PC-3 (cell line): ENCODE measurements around the gene TMEM108. TPM values are rescaled to one million over a fixed set of nuclear protein-coding genes. Genes with fewer than 3 reads are reported as not detected.
A peak's percentile ranks its signal among the peaks of the same experiment; 100 is the strongest.

Experiments
- ATAC-seq: fragments of 200-7000 bp; cut with Tn5 transposase; 2 replicates; pipeline ENCODE4 v1.9.1; 2020; ENCODE audit warnings: mild to moderate bottlenecking, moderate library complexity
- BruUV-seq: library from RNA; stranded (reverse); fragments of 400-500 nt; replicated peaks from 2 replicates; lab custom pipeline; 2021; lab: Mats Ljungman, UMichigan
- CTCF ChIA-PET: fragments of 300-600 bp; sonication (Branson Sonifier 250); formaldehyde crosslinking; loops from one replicate; lab custom pipeline; 2022; ENCODE audit warnings: antibody characterized with exemption; lab: Charles Lee
- POLR2A ChIA-PET: fragments of 300-600 bp; sonication (Branson Sonifier 250); formaldehyde crosslinking; loops from one replicate; lab custom pipeline; 2022; ENCODE audit warnings: antibody characterized with exemption; ENCODE audit not compliant: unreplicated experiment; lab: Charles Lee
- DNase-seq: peaks from one replicate; pipeline ENCODE4 v3.0.0-alpha.2; 2015
- H2AFZ ChIP-seq: fragments of 300-600 bp; sonication (generic); 2 replicates; pipeline ENCODE4 v1.6.0; 2016; ENCODE audit warnings: antibody characterized with exemption, low read length
- H3F3A ChIP-seq: fragments of 300-600 bp; sonication (generic); one replicate; pipeline ENCODE4 v1.6.0; 2017; ENCODE audit warnings: antibody characterized with exemption, low read length, control low read depth, mild to moderate bottlenecking; ENCODE audit not compliant: unreplicated experiment
- H3K27ac ChIP-seq: fragments of 300-600 bp; sonication (generic); 2 replicates; pipeline ENCODE4 v1.5.1; 2016; ENCODE audit warnings: mild to moderate bottlenecking, low read length
- H3K27me3 ChIP-seq: fragments of 300-600 bp; sonication (generic); 2 replicates; pipeline ENCODE4 v1.6.1; 2016; ENCODE audit warnings: low read length, mixed read lengths
- H3K36me3 ChIP-seq: fragments of 300-600 bp; sonication (generic); 2 replicates; pipeline ENCODE4 v1.6.1; 2016; ENCODE audit warnings: low read depth, mixed run types, low read length, mixed read lengths
- H3K4me1 ChIP-seq: fragments of 300-600 bp; sonication (generic); 2 replicates; pipeline ENCODE4 v1.5.1; 2016; ENCODE audit warnings: low read length; ENCODE audit not compliant: insufficient read depth
- H3K4me2 ChIP-seq: fragments of 300-600 bp; sonication (generic); 2 replicates; pipeline ENCODE4 v1.6.0; 2016; ENCODE audit warnings: low read length
- H3K4me3 ChIP-seq: fragments of 300-600 bp; sonication (generic); 2 replicates; pipeline ENCODE4 v1.5.1; 2016; ENCODE audit warnings: mild to moderate bottlenecking, low read length, mixed read lengths
- H3K79me2 ChIP-seq: fragments of 300-600 bp; sonication (generic); 2 replicates; pipeline ENCODE4 v1.6.1; 2017; ENCODE audit warnings: low read length, mixed read lengths
- H3K9ac ChIP-seq: fragments of 300-600 bp; sonication (generic); 2 replicates; pipeline ENCODE4 v1.6.0; 2016; ENCODE audit warnings: mild to moderate bottlenecking, low read length
- H3K9me2 ChIP-seq: fragments of 300-600 bp; sonication (generic); replicated peaks from 2 replicates; pipeline ENCODE4 v1.6.1; 2016; ENCODE audit warnings: mixed run types, low read length, mixed read lengths
- H3K9me3 ChIP-seq: fragments of 300-600 bp; sonication (generic); 2 replicates; pipeline ENCODE4 v1.6.1; 2016; ENCODE audit warnings: low read length, mixed read lengths
- H4K20me1 ChIP-seq: fragments of 300-600 bp; sonication (generic); 2 replicates; pipeline ENCODE4 v1.6.1; 2016; ENCODE audit warnings: low read length, mixed read lengths
- EZH2 ChIP-seq: fragments of 300-600 bp; sonication (generic); IDR thresholded peaks from one replicate; pipeline ENCODE4 v1.6.1; 2017; ENCODE audit warnings: antibody characterized with exemption, mild to moderate bottlenecking, low read length; ENCODE audit not compliant: unreplicated experiment
- EZH2phosphoT487 ChIP-seq: fragments of 300-600 bp; sonication (generic); IDR thresholded peaks from 2 replicates; pipeline ENCODE4 v1.6.1; 2018; ENCODE audit warnings: mild to moderate bottlenecking, antibody characterized with exemption, low read length, borderline replicate concordance
- intact Hi-C: fragments of 100-400 bp; cut with micrococcal nuclease; formaldehyde crosslinking; loops from 2 replicates; pipeline ENCODE4 v1.9.0; 2023
- total RNA-seq: library from RNA; depleted of rRNA; stranded (reverse); fragments of >200 nt; gene quantifications from 2 replicates; pipeline ENCODE4 v1.2.3, GENCODE V29; 2014
- TF ChIP-seq, protein P1 (sequence below): fragments of 300-600 bp; sonication (generic); conservative IDR thresholded peaks from 2 replicates; pipeline ENCODE4 v1.5.1; 2017; ENCODE audit warnings: antibody characterized with exemption, low read depth, mild to moderate bottlenecking, low read length

Gene TMEM108
- total RNA-seq, 1 experiment from 2014 or later = not detected

DNA sequence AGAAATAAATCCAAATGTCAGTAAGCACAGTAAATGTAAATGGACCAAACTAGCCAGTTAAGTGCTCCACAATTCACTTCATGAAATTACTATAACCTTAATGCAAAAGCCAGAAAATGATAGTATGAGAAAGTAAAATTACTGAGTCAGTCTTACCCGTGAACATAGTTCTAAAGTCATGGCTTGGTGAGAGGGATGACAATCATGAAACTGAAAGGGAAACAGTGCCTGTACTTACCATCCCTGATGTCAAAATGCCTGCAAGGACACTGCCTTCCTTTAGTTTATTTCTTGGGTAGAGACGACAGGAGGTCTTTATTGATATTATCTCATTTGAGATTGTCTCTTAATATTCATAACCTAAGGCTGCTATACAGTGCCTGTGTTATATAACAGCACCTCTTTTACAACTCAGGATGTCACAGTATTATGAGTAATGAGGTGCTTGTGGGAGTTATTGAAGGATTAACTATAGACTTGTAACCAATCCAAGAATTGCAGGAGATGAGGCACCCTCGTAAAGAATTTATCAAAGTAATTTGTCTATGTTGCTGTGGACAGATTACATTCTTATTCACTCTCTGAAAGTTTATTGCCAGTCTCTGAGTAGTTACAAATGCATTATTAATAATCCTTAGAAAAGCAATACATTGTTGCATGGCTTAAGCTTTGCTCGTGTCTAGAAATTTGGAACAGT lies 218.7 kb downstream of the TMEM108 start:
- intact Hi-C loops = no loop called here
- H3K4me2 ChIP-seq = peak overlapping the region; percentile 25; the same call in 1 of the 2 replicates
- no peak overlapping the region for H3K9ac ChIP-seq

GRCh38 chr3:133258358-133258757 lies 220.2 kb downstream of the TMEM108 start:
- no peak for ATAC-seq
- POLR2A ChIA-PET = no interaction called here

More for the DNA sequence above, 218.7 kb downstream of the TMEM108 start:
- TF ChIP-seq EZH2 (no peak), EZH2phosphoT487 (no peak)
- TF ChIP-seq, protein P1, sequence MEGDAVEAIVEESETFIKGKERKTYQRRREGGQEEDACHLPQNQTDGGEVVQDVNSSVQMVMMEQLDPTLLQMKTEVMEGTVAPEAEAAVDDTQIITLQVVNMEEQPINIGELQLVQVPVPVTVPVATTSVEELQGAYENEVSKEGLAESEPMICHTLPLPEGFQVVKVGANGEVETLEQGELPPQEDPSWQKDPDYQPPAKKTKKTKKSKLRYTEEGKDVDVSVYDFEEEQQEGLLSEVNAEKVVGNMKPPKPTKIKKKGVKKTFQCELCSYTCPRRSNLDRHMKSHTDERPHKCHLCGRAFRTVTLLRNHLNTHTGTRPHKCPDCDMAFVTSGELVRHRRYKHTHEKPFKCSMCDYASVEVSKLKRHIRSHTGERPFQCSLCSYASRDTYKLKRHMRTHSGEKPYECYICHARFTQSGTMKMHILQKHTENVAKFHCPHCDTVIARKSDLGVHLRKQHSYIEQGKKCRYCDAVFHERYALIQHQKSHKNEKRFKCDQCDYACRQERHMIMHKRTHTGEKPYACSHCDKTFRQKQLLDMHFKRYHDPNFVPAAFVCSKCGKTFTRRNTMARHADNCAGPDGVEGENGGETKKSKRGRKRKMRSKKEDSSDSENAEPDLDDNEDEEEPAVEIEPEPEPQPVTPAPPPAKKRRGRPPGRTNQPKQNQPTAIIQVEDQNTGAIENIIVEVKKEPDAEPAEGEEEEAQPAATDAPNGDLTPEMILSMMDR = no peak
- CTCF ChIA-PET = no interaction called here
- Histone ChIP-seq H3F3A (no peaks in the 10 kb centered on the region), H3K9me2 (no peaks in the 10 kb centered on the region), H3K27ac (0 out of 2 replicates have a peak overlapping the region, but pooled peaks have one; percentile 9), H3K9me3 (no peaks in the 10 kb centered on the region), H3K27me3 (no peaks in the 10 kb centered on the region), H4K20me1 (no peaks in the 10 kb centered on the region), H3K36me3 (no peaks in the 10 kb centered on the region), H3K79me2 (no peaks in the 10 kb centered on the region), H2AFZ (no peak overlapping the region), H3K4me1 (peaks cover 11% of the 10 kb centered on the region), H3K4me3 (no peak overlapping the region)
- ATAC-seq (peak; percentile 83), DNase-seq (peak; percentile 67)
- POLR2A ChIA-PET = no interaction called here
- no TSS peak for BruUV-seq

More at GRCh38 chr3:133258358-133258757, 220.2 kb downstream of the TMEM108 start:
- Histone ChIP-seq H3K9me2 (no peaks in the 10 kb centered on the region), H2AFZ (no peak overlapping the region), H4K20me1 (no peaks in the 10 kb centered on the region), H3K79me2 (no peaks in the 10 kb centered on the region), H3K36me3 (no peaks in the 10 kb centered on the region), H3K4me2 (no peak overlapping the region), H3K4me3 (no peak overlapping the region), H3F3A (no peaks in the 10 kb centered on the region), H3K9ac (no peak overlapping the region), H3K27ac (no peak overlapping the region), H3K9me3 (no peaks in the 10 kb centered on the region), H3K27me3 (no peaks in the 10 kb centered on the region), H3K4me1 (peaks cover 11% of the 10 kb centered on the region)
- CTCF ChIA-PET = no interaction called here
- no TSS peak for BruUV-seq
- TF ChIP-seq, protein P1 = no peak
- TF ChIP-seq EZH2 (no peak), EZH2phosphoT487 (no peak)
- DNase-seq = peak; percentile 1
- intact Hi-C loops = no loop called here
